HG03280 (cell line): ENCODE measurements around the gene SSMEM1.
"Not testable (repeated sequence)": the region's sequence is repeated elsewhere in the genome, so short reads cannot be mapped to it uniquely, and the experiment has no call there.

Source experiments
- ATAC-seq: cut with Tn5 transposase; IDR thresholded peaks from one replicate; pipeline ENCODE4 v1.9.1; 2021; ENCODE audit warnings: mild to moderate bottlenecking, moderate library complexity; ENCODE audit not compliant: unreplicated experiment

The SSMEM1 gene

GRCh38 chr7:130243486-130243885 lies 35.8 kb downstream of the SSMEM1 start:
- not testable (repeated sequence) for ATAC-seq

- ATAC-seq, result not testable (repeated sequence)
Observed at GRCh38 chr7:130246491-130246890, 38.8 kb downstream of the SSMEM1 start.

GRCh38 chr7:130248842-130249241 lies 41.2 kb downstream of the SSMEM1 start:
- not testable (repeated sequence) for ATAC-seq

GRCh38 chr7:130249626-130250025 lies 42.0 kb downstream of the SSMEM1 start:
- ATAC-seq, result not testable (repeated sequence)

GRCh38 chr7:130254555-130254954 lies 46.9 kb downstream of the SSMEM1 start:
- no peak for ATAC-seq

- no peak for ATAC-seq
Observed at GRCh38 chr7:130256704-130257103, 49.0 kb downstream of the SSMEM1 start.

- ATAC-seq, result no peak
Observed at GRCh38 chr7:130258494-130259078, 50.9 kb downstream of the SSMEM1 start.

- no peak for ATAC-seq
Observed at GRCh38 chr7:130262448-130262847, 54.8 kb downstream of the SSMEM1 start.

GRCh38 chr7:130263130-130263529 lies 55.5 kb downstream of the SSMEM1 start:
- ATAC-seq, result no peak
